A673 (cell line): ENCODE results near the gene RNF215.

Source experiments
- EZH2 ChIP-seq: fragments of 200-600 bp; sonication (generic); IDR thresholded peaks from 2 replicates; pipeline ENCODE4 v1.6.1; 2017; ENCODE audit warnings: borderline replicate concordance, low read depth, mild to moderate bottlenecking, mixed read lengths, antibody characterized with exemption, low read length; ENCODE audit not compliant: poor library complexity, severe bottlenecking
- TF ChIP-seq, protein P1 (sequence below): fragments of 300-800, 200-600 bp; sonication (generic); conservative IDR thresholded peaks from 2 replicates; pipeline ENCODE4 v1.5.1; 2017; ENCODE audit warnings: low read depth, mild to moderate bottlenecking, antibody characterized with exemption, low read length, moderate library complexity, mixed read lengths

- TF ChIP-seq, protein P1, sequence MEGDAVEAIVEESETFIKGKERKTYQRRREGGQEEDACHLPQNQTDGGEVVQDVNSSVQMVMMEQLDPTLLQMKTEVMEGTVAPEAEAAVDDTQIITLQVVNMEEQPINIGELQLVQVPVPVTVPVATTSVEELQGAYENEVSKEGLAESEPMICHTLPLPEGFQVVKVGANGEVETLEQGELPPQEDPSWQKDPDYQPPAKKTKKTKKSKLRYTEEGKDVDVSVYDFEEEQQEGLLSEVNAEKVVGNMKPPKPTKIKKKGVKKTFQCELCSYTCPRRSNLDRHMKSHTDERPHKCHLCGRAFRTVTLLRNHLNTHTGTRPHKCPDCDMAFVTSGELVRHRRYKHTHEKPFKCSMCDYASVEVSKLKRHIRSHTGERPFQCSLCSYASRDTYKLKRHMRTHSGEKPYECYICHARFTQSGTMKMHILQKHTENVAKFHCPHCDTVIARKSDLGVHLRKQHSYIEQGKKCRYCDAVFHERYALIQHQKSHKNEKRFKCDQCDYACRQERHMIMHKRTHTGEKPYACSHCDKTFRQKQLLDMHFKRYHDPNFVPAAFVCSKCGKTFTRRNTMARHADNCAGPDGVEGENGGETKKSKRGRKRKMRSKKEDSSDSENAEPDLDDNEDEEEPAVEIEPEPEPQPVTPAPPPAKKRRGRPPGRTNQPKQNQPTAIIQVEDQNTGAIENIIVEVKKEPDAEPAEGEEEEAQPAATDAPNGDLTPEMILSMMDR = no peak
- TF ChIP-seq EZH2 = no peak
Measured at GRCh38 chr22:30371981-30372380, 15.2 kb downstream of the RNF215 start.
